Stromal cell of bone marrow (primary cell): ENCODE results near the gene GALNT3.

Source experiments
- DNase-seq: peaks from one replicate; pipeline ENCODE4 v3.0.0-alpha.2; 2012; ENCODE audit warnings: low read depth

The GALNT3 gene

DNA sequence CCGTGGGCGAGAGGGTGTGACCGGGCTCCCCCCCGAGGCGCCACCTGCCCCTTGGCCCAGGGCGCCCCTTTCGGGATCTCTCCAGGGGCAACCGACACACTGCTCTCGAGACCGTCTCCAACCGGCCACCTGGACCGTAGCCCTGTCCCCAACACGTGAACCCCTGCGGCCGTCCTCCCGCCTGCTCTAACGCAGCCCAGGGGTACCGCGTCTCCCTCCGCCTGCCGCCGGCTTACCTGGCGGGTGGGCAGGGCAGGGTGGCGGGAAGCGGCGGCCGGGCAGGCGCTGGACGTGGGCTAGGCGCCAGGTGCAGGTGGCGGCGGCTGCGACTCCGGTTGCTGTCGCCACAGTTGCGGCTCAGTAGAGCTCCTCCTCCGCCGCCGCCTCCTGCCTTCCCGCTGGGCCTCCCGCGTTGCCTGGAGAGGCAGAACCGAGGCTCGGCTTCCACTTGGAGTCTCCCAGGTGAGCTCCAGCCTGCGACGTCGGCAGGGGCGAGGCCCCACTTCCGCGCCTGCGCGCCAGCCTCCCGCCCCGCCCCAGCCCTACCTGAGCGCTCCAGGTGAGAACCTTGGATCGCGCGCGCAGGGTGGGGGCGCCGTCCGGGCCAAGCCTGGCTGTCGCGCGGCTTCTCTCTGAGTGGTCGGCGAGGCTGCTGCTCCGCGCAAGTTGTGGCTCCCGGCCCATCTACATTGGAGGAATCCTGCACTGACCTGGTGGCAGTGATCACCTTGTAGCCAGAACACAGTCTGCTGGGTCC, at the start of gene GALNT3:
Gene GALNT3 (minus strand): TSS at position 469 of the 757 bp plus-strand sequence. CDS start 23,547 bp downstream, outside the sequence.
- DNase-seq, result no peak

GRCh38 chr2:165843351-165843750, 49.3 kb upstream of the GALNT3 start:
- DNase-seq, result no peak

- no peak for DNase-seq
Measured at GRCh38 chr2:165840333-165840958, 46.4 kb upstream of the GALNT3 start.

GRCh38 chr2:165839610-165840009, 45.6 kb upstream of the GALNT3 start:
- no peak for DNase-seq

DNA sequence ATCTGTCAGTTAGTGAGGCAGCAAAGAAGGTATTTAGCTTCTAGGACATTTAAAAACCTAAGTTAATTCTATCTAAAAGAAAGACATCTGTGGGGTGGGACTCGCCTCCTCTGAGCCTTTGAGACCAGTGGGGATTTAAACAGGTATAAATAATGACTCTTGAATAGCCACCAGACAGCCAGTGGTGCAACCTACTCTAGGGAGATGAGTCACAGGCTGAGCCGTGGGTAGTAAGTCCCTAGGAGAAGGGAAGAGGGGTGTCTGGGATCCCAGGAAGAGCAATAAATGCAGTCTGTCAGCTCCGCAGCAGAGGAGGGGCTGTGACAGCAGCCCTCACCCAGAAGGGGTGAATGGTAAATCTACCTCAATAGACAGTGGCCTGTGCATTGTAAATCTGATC, 43.1 kb upstream of the GALNT3 start:
- DNase-seq, result no peak

DNA sequence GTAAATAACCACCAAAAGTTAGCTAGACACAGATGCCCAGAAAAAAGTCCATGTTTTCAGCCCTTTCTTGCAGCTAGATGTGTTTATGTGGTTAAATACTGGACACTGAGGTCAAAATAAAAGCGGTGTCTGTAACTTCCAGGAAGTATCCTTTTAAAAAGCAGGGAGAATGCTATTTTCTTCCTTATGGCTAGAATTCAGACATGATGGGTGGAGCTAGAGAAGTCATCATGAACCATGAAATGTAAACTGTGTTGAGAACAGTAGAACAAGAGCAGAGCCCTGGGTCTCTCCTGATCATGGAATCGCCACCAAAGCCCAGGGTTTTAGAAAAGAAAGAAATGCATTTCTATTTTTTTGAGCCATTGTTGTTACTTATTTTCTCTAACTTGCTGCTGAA, 41.3 kb upstream of the GALNT3 start:
- no peak for DNase-seq

GRCh38 chr2:165833156-165833555, 39.1 kb upstream of the GALNT3 start:
- DNase-seq, result no peak

GRCh38 chr2:165827921-165828276, 33.9 kb upstream of the GALNT3 start:
- DNase-seq, result no peak

DNA sequence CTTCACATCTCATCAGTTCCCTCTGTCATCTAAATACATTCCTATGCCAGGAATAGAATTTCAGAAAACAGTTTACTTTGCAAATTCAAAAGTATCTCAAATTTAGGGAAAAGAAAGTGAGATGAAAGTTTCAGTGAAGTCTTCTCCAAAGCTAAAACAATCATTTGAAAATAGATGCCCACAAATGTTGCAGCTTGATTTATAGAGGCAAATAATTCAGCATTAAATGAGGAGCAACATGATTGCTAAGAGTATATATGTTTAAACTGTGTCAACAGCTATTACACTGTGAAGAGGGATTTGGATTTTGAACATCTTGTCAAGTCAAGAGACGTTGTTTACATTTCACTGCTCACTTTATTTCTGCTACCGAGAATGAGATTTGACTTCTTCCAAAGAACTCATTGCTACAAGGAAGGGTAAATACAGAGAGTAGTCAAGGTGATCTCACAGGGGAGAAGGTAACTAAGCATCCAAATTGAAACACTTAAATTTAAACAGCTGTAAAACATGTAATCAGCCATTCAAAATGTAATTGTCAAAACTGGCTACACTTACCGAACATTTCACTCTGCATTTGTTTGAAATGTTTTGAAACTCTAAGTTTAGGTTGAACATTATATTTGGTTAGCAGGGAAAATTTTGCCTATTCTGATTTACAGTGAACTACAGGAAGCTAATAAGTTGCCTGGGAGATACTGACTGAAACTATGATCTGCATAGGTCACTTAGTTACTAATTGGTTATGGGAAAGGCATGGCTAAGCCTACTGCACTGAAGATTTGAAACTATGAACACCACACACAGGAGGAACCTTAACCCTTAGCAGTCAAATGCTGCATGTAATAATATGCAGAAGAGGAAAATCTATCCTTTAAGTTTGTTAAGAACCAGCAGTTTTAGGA, 33.2 kb upstream of the GALNT3 start:
- DNase-seq, result no peak

DNA sequence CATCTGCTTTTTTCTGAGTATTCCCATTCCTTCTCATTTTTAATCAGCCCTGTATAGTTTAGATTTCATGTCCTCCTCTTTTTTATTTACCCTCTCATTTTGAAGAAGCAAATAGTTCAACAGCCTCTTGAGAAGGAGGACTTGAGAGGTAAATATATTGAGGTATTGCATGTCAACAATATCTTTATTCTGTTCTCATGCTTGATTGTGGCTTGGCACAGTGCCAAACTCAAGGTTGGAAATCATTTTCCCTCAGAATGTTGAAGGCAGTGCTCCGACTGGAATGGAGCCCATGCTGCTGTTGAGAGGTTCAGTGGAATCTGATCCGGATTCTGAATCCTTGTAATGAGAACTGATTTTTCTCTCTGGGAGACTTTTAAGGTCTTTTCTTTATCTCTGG, 31.0 kb upstream of the GALNT3 start:
- DNase-seq, result no peak

- no peak for DNase-seq
Measured at GRCh38 chr2:165820296-165820695, 26.2 kb upstream of the GALNT3 start.

DNA sequence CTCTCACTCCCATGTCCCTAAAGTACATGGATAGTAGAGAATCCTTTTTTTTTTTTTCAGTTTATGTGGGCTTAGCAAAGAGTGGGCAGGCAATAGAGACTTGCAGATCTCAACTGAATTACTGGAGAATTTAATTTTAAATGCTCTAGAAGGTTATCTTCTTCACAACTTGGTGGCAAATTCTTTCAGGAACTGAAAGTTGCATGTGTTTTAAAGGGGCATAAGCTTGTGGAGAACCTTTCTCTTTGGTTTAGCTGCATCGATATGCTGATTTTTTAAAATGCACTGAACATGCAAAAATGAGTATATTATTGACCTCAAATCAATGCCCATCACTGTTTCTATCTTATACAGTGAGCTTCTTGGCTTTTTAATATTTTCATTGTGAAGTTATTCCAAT, 24.9 kb upstream of the GALNT3 start:
- no peak for DNase-seq

DNA sequence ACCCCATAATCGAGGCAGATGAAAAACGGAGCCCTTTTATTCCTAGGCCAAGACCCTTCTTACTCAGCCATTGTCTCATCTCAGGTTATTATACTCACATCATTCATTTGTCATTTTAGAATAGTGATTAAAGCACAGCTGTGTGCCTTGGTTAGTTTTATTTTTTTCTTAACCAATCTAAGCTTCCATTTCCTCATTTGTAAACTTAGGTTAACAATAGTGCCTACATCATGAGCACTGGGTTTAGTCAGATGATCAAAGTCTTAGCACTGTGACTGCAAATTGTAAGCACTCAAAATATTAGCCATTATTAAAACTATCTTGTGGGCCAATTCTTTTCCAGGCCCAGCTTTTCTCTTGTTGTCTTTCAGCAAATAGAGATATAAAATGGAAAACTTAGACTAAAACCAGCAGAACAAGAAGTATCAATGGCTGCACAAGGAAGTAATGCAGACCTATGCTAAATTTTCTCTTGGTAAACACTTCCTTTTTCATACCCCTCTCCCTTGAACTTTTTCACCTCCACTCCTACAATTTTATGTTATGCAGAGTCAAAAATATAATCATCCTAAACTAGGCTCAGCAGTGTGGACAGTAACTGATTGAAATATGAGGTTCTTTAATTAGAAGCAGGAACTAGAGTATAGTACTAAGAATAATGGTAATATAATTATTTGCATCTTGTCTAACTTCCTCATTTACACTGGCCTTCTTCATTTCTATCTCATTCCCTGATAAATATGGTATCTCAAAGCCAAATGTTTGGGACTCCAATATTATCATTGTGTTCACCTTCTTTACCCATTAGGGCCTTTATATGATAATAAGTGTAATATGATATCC, 21.5 kb upstream of the GALNT3 start:
- DNase-seq, result no peak

DNA sequence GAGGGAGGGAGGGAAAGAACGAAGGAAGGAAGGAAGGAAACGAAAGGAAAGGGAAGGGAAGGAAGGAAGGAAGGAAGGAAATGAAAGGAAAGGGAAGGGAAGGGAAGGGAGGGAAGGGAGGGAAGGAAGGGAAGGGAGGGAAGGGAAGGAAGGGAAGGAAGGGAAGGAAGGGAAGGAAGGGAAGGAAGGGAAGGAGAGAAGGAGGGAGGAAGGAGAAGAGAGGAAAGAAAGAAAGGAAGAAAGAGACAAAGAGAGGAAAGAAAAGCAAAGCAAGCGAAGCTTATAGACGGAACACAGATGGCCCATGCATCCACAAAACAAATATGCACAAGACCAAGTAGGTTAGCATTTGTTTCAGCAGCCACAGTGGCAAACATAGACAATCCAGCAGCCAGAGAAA, 20.4 kb upstream of the GALNT3 start:
- no peak for DNase-seq

- no peak for DNase-seq
Measured at GRCh38 chr2:165811592-165812370, 17.7 kb upstream of the GALNT3 start.

GRCh38 chr2:165810418-165810817, 16.4 kb upstream of the GALNT3 start:
- DNase-seq, result no peak

DNA sequence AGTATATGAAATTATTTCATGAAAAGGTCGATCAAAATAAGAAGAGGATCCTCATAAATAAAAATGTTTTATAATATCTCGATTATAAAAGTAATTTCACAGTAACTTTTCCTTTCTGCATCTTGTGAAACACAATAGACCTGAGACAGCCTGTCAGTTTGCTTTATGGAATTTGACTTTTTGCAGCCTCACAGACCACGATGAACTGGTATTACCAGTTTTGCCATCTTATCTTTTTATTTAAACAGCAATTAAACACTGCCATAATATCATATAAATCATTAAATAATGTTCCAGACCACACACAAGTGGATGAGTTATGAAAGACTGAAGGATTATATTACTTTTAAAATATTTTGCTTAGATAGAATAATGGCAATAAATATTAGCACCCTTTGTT, 10.7 kb upstream of the GALNT3 start:
- no peak for DNase-seq

DNA sequence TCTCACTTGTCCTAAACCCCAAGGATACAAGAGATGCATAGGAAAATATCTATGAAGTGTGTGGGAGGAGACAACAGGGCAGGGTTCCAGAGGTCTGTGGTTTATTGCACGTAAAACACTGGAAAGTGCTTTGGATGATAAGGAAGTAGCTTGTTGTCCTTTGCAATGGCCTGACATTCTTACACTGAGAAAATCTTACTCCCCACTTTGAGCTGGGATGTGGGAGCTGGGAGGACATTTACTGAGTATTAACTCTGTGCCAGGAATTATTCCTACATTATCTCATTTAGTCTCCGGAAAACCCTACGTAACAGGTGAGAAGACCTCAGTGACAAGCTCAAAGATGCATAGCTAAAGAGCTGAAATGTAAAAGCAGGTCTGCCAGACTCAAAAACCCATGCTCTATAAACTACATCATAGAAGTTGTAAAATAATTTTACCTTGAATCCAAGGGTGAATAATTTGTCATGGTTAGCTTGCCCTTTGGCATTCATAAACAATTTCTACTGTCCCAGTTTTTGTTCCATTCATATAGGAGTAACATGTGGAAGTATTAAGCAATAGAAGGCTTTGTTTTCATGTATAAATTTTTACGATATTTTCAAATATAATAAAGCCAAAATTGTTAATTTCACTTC, 9.2 kb upstream of the GALNT3 start:
- DNase-seq, result no peak

DNA sequence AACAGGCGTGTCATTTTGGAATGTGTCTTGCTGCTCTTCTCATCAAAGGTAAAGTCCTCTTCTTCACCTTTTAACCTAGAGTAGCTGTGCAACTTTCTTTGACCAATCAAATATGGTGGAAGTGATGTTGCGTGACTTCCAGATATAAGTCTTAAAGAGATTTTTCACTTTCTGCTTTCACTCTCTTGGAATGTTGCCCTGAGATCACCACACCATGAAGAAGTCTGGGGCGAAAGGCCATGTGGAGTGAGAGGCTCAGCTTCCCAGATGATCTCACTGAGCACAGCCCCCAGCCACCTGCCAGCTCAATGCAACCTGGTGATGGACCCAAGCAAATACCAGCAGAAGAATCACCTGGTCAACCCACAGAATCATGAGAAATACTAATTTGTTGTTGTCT, 7.1 kb upstream of the GALNT3 start:
- DNase-seq, result no peak

DNA sequence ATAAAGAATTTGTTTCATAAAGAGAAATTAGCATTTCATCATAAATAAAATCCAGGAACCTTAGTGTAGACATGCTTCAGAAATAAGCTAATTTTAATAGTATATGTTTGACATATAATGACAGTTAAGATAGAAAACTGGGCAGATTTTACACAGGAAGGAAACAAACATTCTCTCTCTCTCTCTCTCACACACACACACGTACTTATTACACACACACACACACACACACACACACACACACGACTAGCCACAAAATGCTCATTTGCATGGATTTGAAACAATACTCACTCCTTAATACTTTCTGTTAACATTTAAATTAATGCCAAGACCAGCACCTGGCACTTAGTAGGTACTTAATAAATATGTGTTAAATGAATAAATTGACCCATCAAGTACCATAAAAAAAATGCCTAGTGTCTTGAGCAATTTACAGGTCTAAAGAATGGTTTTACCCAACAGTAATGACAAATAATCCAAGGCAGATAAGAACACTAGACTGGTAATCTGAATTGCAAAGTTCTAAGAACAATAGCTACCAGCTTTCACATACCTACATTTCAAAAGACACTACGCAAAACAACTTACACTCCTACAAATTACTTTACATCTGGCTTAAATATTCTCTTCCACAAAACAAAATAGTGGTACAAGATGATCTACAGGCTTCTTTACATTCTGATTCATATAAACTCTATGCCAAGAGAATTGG, 2.9 kb upstream of the GALNT3 start:
- no peak for DNase-seq
